ENCODE results near the gene COL2A1. TPM values are rescaled to one million over a fixed set of nuclear protein-coding genes. Genes with fewer than 3 reads are reported as not detected.

The COL2A1 gene
- total RNA-seq, 4 donors from 2014 or later = not detected

- TF ChIP-seq CTCF (IDR thresholded peaks at IDR 0.05; ENCODE audit: low read depth) = no peak
Observed at GRCh38 chr12:47946413-47947323, 57.6 kb downstream of the COL2A1 start.

GRCh38 chr12:47945341-47945728, 58.9 kb downstream of the COL2A1 start:
- no peak for TF ChIP-seq CTCF (IDR thresholded peaks at IDR 0.05; ENCODE audit: low read depth)

- no peak for TF ChIP-seq CTCF (IDR thresholded peaks at IDR 0.05; ENCODE audit: low read depth)
Observed at GRCh38 chr12:47944685-47945340, 59.5 kb downstream of the COL2A1 start.

GRCh38 chr12:47943623-47944340, 60.5 kb downstream of the COL2A1 start:
- no peak for TF ChIP-seq CTCF (IDR thresholded peaks at IDR 0.05; ENCODE audit: low read depth)

GRCh38 chr12:47942614-47943225, 61.6 kb downstream of the COL2A1 start:
- no peak for TF ChIP-seq CTCF (IDR thresholded peaks at IDR 0.05; ENCODE audit: low read depth)

GRCh38 chr12:47941871-47942613, 62.2 kb downstream of the COL2A1 start:
- TF ChIP-seq CTCF (IDR thresholded peaks at IDR 0.05; ENCODE audit: low read depth) = no peak

All from subcutaneous adipose tissue (tissue), 4 donors.